PC-3 (cell line): ENCODE measurements around the gene E2F3.

Experiments
- CTCF ChIP-seq: fragments of 300-600 bp; sonication (generic); conservative IDR thresholded peaks from 2 replicates; pipeline ENCODE4 v1.5.1; 2017; ENCODE audit warnings: antibody characterized with exemption, low read depth, mild to moderate bottlenecking, low read length
- EZH2 ChIP-seq: fragments of 300-600 bp; sonication (generic); IDR thresholded peaks from one replicate; pipeline ENCODE4 v1.6.1; 2017; ENCODE audit warnings: antibody characterized with exemption, mild to moderate bottlenecking, low read length; ENCODE audit not compliant: unreplicated experiment
- EZH2phosphoT487 ChIP-seq: fragments of 300-600 bp; sonication (generic); IDR thresholded peaks from 2 replicates; pipeline ENCODE4 v1.6.1; 2018; ENCODE audit warnings: mild to moderate bottlenecking, antibody characterized with exemption, low read length, borderline replicate concordance

DNA sequence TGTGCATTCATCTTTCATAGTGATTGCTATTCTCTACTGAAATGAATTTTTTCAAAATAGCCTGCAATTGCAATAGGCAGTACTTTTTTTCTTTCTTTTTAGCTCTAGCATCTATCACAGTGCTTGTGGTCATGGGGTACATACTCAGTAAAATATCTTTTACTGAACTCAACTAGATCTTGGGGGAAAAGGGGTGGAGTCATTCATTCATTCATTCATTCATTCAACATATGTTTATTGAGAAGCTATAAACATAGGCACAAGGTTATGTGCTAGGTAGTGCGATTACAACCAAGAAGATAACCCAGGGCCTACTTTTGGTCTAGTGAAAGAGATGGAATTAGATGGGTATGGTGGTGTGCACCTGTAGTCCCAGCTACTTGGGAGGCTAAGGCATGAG lies 131.2 kb downstream of the E2F3 start:
- TF ChIP-seq CTCF (no peak), EZH2 (no peak), EZH2phosphoT487 (no peak)
